GM18867 (cell line): Measurements from ENCODE around the gene SSR1.

ENCODE experiments used
- ATAC-seq: cut with Tn5 transposase; IDR thresholded peaks from one replicate; pipeline ENCODE4 v1.9.1; 2021; ENCODE audit warnings: mild to moderate bottlenecking, moderate library complexity; ENCODE audit not compliant: unreplicated experiment

SSR1 gene

DNA sequence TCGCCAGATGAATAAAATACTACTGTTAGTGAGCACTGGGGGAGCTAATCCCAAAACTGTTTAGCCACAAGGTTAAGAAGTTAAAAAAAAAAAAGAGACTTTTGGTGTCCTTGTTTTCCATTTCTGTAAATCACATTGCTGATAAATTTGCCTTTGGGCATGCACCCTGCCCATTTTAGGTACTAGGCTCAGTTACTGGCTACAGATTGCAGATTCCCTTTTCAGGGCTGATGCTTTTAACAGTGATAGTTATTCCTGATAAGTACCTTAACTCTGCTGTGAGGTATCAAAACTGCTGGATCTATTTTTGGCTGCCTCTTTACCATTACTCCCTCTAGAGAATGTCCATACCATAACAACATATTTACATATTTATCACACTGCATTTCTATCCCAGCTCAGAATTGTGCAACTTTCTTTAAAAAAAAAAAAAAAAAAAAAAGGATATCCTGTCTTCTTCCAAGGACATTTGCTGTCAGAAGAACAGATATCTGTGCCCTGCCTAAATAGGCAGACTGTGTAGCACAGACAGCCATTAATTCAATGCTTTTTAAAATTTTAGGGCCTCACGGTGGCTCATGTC is 94.5 kb downstream of the SSR1 start:
- no peak for ATAC-seq
